NCI-H2081 treated with DMSO at 0.1 percent for 48 hours (cell line): ENCODE data around the gene GNB1L.

Experiments used
- DNase-seq: peaks from one replicate; lab custom pipeline; 2025; lab: John Stamatoyannopoulos, UW

Gene GNB1L

GRCh38 chr22:19863571-19863970 lies 8.9 kb upstream of the GNB1L start:
- DNase-seq, result no peak

- no peak for DNase-seq
These were observed 8.1 kb upstream of the GNB1L start for GRCh38 chr22:19862619-19863246.

- no peak for DNase-seq
These were observed 5.3 kb upstream of the GNB1L start for GRCh38 chr22:19859861-19860510.

GRCh38 chr22:19857382-19857781 lies 2.7 kb upstream of the GNB1L start:
- no peak for DNase-seq

GRCh38 chr22:19855504-19856409 lies 1.1 kb upstream of the GNB1L start:
- peak; percentile 43 for DNase-seq

- DNase-seq, result no peak
These were observed 546 bp downstream of the GNB1L start for GRCh38 chr22:19853879-19854777.

GRCh38 chr22:19853058-19853878 lies 1.4 kb downstream of the GNB1L start:
- no peak for DNase-seq

- DNase-seq, result no peak
These were observed 2.4 kb downstream of the GNB1L start for GRCh38 chr22:19852177-19852781.

- no peak for DNase-seq
These were observed 3.1 kb downstream of the GNB1L start for GRCh38 chr22:19851291-19852176.

GRCh38 chr22:19850763-19851109 lies 3.9 kb downstream of the GNB1L start:
- no peak for DNase-seq

- DNase-seq, result no peak
These were observed 4.6 kb downstream of the GNB1L start for GRCh38 chr22:19849835-19850762.

- DNase-seq, result no peak
These were observed 6.1 kb downstream of the GNB1L start for GRCh38 chr22:19848298-19849224.

GRCh38 chr22:19847345-19847632 lies 7.4 kb downstream of the GNB1L start:
- DNase-seq, result no peak

GRCh38 chr22:19846620-19847344 lies 7.9 kb downstream of the GNB1L start:
- DNase-seq, result no peak

GRCh38 chr22:19845054-19845722 lies 9.5 kb downstream of the GNB1L start:
- DNase-seq, result no peak

GRCh38 chr22:19844377-19845053 lies 10.2 kb downstream of the GNB1L start:
- no peak for DNase-seq
